CD4-positive, alpha-beta T cell treated with Interleukin-15 for 1 hour (primary cell): Measurements from ENCODE around the gene EEF1A2.
"Not testable (repeated sequence)": the region's sequence is repeated elsewhere in the genome, so short reads cannot be mapped to it uniquely, and the experiment has no call there.

Source experiments
- DNase-seq: peaks from one replicate; pipeline ENCODE4 v3.0.0-alpha.2; 2020

EEF1A2 gene

DNA sequence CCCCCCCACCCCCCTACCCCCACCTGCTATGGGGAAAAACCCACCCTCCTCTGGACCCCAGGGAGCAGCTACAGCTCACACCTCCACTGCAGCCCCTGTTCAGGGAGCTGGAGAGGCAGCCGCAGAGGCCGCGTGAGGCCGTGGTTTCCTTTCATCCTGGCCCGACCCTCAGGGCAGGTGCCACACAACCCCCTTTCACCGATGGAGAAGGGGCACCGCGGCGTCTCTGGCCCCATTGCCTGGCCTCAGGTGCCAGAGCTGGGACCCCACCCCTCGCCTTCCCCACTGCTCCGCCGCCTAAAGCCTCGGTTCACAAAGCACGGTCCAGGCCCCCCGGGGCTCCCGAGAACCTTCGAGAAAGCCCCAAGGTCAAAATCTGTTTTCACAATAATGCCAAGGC lies 14.6 kb downstream of the EEF1A2 start:
- no peak for DNase-seq

DNA sequence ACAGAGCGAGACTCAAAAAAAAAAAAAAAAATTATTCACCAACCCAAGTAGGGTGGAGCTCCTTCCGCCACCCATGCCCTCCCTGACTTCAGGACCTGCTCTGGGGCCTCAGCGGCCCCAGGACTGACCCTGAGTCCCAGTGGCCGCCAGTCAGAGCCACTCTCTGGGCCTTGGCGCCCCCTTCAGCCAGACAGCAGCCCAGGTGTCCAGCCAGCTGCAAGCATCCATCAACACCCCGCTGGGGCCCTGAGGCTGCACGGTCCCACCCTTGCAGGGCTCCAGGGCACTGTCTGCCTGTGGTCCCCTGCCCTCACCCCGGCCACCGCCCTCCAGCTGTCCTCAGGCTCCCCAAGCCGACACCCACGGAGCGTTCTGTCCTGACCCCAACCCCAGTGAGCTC lies 15.0 kb downstream of the EEF1A2 start:
- DNase-seq, result no peak

DNA sequence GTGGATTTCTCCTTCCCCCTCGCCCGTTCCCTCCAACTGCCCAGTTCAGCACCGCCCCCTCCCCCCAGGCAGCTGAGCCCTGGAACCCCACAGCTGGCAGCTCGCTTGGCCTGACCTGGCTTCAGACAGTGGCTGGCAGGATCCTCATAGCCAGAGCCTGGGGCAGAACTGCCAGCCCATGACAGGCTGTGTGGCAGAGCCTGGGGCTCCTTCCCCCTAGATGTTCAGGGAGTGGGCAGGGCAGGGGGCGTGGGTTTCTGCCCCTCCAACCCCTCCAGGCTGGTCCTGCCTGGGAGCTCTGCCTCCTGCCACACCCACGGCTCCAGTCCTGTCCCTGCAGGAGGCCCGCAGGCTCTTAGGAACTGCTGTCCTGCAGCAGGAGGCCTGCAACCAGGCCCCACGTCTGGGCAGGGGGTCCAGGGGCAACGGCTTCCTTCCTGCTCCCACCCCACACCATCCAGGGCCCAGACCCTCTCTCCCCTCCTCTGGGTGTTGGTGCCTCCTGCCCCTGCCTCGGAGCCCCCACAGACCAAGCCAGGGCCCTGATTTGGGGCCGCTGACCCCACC lies 16.8 kb downstream of the EEF1A2 start:
- no peak for DNase-seq

DNA sequence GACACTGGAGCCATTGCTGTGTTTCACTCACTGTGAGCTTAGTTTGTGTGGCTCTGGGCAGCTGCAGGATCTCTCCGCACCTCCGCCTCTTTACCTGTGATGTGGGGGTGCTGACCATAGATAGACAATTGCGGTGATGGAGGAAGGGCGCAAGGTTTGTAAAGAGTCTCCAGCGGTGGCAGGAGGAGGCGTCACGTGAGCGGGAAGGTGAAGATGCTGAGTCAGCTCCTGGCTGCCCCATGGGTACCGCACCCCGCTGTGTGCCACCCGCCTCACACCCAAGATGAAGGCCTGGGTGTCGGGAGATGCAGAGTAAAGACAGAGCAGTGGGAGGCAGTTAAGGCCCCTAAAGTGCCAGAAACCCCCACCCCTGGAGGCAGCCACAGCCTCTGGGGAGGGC lies 17.4 kb downstream of the EEF1A2 start:
- no peak for DNase-seq

DNA sequence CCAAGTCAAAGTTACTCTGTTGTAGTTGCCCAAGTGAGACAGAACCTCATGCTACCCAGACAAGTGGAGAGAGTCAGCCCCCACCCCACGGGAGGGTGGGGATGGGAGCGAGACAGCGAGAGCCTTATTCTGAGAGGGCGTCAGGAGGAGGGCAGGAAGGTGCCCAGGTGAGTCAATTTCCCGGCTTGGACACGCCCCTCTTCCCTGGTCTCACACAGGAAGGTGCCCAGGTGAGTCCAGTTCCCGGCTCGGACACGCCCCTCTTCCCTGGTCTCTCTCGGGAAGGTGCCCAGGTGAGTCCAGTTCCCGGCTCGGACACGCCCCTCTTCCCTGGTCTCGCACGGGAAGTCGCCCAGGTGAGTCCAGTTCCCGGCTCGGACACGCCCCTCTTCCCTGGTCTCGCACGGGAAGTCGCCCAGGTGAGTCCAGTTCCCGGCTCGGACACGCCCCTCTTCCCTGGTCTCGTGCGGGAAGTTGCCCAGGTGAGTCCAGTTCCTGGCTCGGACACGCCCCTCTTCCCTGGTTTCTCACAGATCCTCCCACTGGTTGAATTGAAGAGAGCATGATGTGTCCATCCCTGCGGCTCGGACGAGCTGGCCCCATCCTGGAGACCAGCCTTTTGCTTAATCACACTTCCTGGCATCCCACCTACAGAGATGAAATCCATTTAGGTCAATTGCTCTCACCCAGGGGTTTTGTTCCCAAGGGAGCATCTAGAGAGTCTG lies 19.0 kb downstream of the EEF1A2 start:
- not testable (repeated sequence) for DNase-seq

DNA sequence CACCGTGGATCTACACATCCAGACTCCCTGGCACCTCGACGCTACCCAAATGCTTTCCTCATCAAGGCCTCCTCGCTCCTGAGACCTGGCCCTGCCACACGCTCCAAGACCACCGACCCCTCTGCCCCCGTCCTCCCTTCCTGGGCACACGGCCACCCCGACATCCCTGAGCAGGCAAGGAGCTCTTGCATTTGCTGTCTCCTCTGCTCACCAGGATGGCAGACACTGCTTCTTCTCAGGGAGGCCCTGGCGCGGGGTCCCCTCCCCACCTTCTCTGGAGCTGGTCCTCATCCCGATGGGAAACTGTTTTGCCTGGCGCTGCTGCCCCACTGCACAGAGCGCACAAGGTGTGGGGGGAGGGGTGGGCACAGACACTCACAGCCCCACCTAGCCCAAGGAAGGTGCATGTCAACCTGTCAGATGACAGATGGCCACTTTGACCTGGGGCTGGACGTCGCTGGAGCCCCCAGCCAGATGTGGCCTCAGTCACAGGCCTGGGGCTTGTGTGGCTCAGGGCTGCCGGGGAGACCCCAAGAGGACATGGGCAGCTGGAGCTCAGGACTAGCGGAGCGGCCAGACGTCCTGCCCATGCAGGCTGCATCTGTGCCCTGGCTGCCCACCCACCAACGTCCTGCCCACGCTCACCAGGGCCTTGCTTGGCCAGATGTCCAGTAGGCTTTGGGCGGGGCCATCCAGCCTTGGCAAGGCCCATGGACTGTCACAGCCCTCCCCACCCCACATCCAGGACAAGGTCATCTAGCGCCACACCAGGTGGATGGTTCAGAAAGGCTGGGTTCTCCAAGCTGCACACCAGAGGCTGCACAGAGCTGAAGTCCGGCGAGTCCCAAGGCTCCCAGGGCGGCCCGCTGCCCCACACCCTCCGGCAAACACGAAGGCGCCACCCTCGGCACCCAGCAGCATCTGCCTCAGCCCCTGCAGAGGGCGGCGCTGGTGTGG lies 20.3 kb downstream of the EEF1A2 start:
- no peak for DNase-seq

DNA sequence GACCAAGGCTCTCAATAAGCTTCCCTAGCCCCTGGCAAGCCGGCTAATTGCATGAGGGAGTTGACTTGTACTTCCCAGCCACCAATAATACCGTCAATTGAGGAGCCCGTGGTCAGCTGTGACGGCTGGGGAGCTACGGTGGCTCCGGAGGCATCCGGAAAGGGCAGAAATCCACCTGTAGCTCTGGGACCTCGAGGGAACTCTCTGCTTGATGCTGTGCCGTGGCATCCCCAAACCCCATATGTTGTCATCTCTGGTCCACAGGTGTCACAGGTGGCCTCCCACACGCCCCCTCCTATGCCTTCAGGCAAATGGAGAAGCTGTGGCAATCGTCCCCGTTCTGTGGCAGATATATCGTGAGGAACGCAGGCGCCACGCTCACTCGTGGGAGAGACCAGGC lies 20.9 kb downstream of the EEF1A2 start:
- DNase-seq, result no peak

DNA sequence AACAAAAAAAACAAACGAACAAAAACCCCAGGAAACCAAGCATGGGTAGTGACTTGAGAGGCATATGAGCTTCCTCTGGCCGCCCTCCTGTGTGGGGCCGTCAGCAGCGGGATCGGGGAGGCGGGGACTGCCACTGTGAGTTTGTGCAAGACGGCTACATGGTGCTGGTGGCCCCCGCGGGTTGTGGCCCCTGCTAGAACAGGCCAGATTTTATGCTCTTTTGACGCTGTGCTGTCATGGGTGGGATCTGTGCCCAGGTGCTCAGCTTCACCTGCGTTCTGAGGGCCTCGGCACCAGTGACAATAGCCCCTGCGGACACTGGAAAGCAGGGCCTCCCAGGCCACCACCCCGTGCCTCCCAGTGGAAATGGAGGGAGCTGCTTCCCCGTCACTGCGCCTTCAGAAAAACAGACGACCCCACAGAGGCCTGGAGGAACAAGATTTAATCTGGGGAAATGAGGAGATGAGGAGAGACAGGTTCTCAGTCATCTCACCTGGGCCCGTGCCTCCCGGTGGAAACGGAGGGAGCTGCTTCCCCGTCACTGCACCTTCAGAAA lies 21.7 kb downstream of the EEF1A2 start:
- no peak for DNase-seq

DNA sequence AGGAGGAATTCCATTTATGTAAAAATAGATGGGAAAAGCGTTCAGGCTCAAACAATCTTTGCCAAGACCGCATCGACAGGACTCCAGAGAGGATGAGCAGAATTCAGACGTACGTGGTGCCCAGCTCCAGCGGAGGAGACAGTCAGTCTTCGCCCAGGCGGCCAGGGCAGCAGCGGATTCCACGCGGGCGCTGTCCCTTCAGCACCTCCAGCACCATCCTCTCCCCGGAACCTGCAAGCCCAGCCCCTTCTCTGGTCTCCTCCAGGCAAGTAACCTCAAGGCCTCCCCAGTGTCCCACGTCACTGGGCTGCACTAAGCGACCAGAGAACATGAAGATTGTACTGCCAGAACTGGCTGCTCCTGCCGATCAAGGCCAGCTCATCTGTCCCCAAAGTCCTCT lies 23.7 kb downstream of the EEF1A2 start:
- DNase-seq, result no peak

DNA sequence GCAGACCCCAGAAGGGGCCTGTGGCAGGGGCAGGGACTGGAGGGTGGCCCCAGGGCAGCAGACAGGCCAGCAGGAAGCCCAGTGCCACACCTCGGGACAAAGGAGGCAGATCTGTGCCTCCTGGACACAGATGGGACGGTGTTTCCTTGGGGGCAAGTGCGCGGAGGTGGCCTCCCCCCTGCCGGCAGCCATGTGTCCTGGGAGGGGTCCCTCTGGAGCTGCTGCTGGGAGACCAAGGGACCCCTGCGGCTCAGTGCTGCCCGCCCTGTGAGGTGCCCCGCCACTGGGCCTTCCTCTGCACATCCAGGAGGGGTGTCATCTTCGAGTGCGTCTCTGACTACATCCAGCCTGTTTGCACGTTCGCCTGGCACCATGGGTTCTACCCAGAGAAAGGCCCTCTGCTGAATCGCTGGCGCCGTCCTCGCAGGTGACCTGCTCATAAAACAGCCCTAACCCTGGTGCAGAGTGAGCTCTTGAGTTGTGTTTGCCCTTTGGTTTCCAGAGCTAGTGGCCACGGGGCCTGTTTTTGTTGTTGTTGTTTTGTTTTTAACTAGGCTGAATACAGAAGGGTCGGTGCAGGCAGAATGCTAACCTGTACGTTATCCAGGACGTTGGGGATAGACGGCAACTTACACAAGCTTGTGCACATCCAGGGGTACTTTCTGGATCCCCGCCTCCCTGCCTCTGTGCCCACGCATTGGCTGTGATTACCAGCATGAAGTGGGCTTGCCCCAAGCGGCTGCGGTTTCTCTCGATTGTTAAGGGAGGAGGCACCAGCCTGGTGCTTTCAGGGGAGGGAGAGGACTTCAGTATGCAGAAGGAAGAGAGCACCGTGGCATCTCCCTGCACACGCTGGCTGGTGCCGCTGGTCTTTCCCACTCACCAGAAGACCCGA lies 25.1 kb downstream of the EEF1A2 start:
- no peak for DNase-seq

DNA sequence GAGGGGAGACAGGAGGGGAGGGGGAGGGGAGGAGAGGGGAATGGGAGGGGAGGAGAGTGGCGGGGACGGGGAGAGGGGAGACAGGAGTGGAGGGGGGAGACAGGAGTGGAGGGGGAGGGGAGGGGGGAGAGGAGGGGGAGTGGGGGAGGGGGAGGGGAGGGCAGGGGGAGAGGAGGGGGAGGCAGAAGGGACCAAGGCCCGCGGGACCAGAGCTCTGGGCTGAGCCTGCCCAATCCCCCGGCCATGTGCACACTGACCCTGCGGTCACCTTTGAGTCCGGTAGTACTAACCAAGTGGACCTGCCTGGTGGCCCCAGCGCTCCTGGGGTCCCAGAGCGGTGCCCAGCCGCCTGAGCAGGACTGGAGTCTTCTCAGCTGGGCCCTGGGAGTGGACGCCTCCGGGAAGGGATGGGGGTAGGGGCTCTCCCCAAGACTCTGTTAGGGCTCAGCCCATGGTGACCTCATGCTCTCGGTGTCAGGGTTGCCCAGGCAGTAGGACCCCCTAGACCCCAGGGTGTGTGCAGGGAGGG lies 26.0 kb downstream of the EEF1A2 start:
- DNase-seq, result no peak

DNA sequence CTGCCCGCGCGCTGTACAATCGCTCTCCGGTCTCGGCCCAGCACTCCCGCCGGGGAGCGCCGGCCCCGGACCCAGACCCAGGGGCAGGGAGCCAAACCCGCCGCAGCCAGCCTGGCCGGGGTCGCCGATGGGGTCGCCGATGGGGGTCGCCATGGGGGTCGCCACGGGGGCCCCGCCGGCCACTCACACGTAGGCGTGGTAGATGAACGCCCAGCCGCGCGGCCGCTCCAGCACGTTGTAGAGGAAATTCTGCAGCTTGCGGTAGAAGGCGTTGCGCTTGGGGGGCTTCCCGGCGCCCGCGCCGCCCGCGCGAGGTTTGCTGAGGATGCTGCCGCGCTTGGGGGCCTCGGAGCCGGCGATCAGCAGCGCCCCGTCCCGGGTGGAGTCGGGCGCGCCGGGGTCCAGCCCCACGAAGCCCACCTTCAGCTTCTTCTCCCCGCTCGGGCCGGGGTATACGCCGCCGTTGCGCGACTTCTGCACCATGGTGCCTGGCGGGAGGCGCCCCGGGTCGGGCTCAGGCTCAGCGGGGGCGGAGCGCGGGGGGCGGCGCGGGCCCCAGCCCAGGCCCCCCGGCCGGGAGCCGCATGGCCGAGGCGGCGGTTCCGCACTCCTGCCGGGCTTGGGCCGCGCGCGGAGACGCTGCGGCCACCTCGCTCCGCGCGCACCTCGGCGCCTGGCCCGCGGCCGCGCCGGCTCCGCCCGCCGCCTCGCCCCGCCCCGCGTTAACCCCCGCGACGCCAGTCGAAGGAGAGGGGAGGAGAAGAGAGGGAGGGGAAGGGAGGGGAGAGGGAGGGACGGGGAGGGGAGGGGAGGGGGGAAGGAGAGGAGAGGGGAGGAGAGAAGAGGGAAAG lies 26.7 kb downstream of the EEF1A2 start, which contains the start of gene KCNQ2:
Gene KCNQ2, minus strand, starts transcription at position 675 of the 851 bp plus-strand sequence. Its CDS starts 192 bp downstream, at position 483.
- no peak for DNase-seq

DNA sequence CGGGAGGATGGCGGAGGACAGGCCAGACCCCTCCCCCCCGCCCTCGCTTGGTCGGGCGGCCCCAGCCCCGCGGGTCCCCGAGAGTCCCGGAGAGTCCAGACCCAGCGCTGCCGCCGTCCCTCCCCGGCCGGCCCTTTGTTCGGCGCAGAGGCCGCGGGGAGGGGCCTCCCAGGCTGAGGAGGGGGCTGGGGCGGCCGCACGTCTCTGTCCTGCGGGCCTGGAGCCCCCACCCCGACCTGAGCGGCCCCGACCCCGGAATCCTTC lies 27.2 kb downstream of the EEF1A2 start:
- no peak for DNase-seq

DNA sequence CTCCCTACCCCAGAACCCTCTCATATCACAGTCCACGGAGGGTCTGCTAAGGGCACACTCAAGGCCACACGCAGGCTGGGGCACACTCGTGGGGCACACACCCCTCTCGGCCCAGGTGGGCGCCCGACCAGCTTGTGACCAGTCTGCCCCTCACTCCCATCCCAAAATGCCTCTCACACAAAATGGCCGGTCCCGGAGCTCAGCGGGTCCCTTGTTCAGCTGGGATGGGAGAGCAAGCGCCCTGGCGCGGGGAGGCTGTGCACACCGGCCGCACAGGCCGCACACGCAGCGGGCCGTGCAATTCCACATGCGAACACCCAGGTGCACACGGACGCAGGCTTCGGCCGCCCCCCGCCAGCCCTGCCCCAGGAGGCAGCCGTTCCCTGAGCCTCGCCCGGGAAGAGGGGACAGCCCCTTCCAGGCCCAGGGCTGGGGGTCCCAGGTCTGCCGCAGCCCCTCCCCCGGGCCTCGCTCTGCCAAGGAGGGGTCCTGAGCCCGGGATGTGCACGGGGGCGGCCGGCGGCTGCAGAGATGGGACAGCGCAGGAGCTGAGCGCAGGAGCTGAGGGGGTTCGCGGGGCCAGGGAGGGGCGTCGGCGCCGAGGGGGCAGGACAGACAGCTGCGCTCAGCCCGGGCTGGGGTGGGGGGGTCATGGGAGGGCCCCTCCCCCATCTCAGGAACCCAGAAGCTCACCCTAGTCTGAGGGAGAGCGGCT lies 27.7 kb downstream of the EEF1A2 start:
- no peak for DNase-seq

DNA sequence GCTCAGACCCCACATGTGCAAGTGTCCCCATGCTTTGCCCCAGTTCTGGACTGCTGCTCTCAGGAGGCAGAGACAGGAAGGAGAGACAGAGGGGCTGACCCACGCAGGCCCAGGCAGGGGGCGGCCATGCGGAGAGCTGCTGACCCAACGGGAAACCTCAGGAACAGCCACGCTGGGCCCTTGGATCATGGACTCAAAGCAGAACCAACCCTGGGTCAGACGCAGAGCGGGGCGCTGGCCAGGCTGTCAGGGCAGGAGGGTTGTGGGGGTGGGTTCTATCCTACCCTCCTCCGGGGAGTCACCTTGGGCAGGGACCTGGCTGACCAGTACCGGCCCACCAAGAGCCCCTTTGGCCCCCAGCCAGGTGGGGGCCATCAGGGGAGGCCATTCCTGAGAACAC lies 28.5 kb downstream of the EEF1A2 start:
- DNase-seq, result no peak

DNA sequence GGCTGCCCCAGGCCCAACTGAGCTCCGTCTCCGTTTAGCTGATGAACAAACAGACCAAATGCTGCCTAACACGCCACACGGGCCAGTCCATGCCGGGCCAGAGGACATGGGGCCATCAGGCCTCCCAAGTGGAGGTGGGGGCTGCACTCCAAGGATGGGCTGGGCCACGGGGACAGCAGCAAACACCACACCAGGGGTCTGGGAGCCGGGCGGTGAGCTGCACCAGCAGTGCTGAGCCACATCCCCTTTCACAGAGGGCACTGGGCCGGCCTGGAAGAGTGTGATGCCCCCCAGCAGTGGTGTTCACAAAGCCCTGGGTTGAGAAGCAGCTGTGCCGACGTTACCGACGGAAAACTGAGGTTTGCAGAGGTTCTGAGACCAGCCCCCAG lies 29.2 kb downstream of the EEF1A2 start:
- no peak for DNase-seq

DNA sequence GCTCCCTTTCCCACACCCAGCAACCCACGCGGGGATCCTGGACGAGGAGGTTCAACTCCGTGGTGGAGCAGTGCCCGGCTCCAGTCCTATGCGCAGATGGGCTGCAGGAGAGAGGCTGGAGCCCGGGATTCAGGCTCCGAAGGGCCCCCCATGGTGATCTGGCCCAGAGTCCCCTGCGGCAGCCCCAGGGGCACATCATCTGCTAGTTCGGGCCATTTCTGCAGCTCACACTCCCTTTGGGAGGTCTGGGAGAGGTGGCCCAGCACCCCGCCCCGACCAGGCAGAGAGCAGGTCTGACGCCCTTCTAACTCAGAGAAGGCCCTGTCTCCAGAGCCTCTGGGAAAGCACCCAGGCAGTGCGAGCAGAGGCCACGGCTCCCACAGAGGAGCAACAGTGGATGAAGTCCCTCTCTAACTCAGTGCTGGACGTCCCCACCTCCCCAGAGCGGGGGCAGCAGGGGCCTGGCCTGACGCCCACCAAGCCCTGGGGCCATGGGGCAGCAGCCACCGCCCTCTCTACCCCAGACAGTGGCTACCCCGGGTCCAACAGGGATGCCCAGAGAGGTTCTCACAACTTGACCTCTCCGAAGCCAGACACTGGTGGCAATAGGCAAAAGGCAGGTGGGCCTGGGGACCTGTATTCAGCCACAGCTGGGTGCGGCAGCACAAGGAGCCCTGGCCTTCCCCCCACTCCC lies 29.7 kb downstream of the EEF1A2 start:
- DNase-seq, result no peak

DNA sequence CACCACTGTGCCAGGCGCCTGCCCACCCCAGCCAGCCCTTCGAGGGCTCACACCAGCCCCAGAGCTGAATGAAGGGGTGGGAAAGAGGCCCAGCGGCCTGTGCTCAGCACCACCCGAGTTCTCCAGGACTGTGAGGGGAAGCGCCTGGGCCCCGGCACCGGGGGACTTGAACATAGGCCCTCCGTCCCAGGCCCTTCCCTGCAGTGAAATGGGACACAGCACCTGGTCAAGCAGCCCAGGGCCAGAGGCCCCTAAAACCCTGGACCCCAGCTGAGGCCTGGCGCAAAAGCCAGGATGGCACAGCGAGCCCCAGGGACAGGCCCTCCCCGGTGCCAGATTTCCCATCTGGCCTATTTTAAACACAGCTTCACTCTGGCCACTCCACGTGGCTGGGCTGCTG lies 30.5 kb downstream of the EEF1A2 start:
- DNase-seq, result no peak

DNA sequence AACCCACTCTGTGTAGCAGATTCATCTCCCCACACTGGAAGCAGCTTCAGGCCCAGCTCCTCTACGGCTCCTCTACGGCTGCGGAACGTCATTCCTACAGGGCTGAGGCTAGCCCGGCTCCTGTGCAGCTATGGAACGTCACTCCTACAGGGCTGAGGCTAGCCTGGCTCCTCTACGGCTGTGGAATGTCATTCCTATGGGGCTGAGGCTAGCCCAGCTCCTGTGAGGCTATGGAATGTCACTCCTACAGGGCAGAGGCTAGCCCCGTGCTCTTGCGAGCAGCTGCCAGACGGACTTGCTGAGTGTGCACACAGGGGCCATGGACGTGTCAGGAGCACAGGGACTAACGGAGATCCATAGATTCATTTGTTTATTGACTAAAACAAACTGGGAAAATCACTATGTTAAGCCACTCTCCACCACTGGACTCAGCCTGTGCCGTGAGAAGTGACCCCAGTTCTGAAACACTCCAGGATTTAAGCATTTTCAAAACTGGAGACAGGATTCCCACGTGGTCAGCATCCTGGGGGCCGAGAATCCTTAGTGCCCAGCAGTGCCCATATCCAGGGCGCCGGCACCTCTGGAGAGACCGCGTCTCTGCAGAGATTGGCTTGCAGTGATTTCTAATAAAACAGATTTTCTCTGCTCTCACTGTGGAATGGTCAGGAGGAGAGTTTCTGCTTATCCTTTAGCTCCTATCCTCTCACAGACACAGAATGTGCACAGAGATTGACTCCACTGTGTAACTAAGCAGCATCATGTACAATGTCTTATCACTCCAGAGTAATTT lies 31.4 kb downstream of the EEF1A2 start:
- no peak for DNase-seq
